Stimulated activated CD4-positive, alpha-beta T cell treated with anti-CD3 and anti-CD28 coated beads, Interleukin-1b, Interleukin-23, amount 100 ng/mL, for 24 hours (primary cell): ENCODE data around the gene MYCBPAP.

Source experiments
- DNase-seq, 4 experiments: peaks; one replicate each; pipeline ENCODE4 v3.0.0-alpha.2; 2020; ENCODE audit warnings: low read depth in 4 of 4, low spot score in 1 of 4

The MYCBPAP gene

GRCh38 chr17:50536683-50537646 is 28.7 kb downstream of the MYCBPAP start:
- DNase-seq, result no peak

GRCh38 chr17:50537721-50538548 is 29.7 kb downstream of the MYCBPAP start:
- no peak for DNase-seq

- DNase-seq, result no peak
Observed at GRCh38 chr17:50538549-50539410, 30.5 kb downstream of the MYCBPAP start.

- no peak for DNase-seq
Observed at GRCh38 chr17:50539762-50540559, 31.7 kb downstream of the MYCBPAP start.

- no peak for DNase-seq
Observed at GRCh38 chr17:50540560-50541401, 32.5 kb downstream of the MYCBPAP start.

- no peak for DNase-seq
Observed at GRCh38 chr17:50541402-50541715, 33.1 kb downstream of the MYCBPAP start.

- DNase-seq, result peak; percentile 59 to 81 (median 70)
Observed at GRCh38 chr17:50541716-50542688, 33.8 kb downstream of the MYCBPAP start.

- DNase-seq, result no peak
Observed at GRCh38 chr17:50542795-50543774, 34.8 kb downstream of the MYCBPAP start.

GRCh38 chr17:50544516-50544915 is 36.3 kb downstream of the MYCBPAP start:
- DNase-seq, result no peak

- no peak for DNase-seq
Observed at GRCh38 chr17:50545311-50545710, 37.1 kb downstream of the MYCBPAP start.

- DNase-seq, result no peak
Observed at GRCh38 chr17:50546701-50547034, 38.4 kb downstream of the MYCBPAP start.

GRCh38 chr17:50547035-50547735 is 38.9 kb downstream of the MYCBPAP start, which contains the start of gene SPATA20:
Gene SPATA20, plus strand, starts transcription at chr17:50547174. Its CDS starts 35 bp downstream, at chr17:50547209.
- peak; percentile 59 to 83 (median 66) for DNase-seq

GRCh38 chr17:50547736-50548083 is 39.5 kb downstream of the MYCBPAP start:
- no peak for DNase-seq

GRCh38 chr17:50548831-50549230 is 40.6 kb downstream of the MYCBPAP start:
- no peak for DNase-seq

GRCh38 chr17:50549256-50549941 is 41.2 kb downstream of the MYCBPAP start:
- DNase-seq, result no peak

GRCh38 chr17:50549969-50550368 is 41.7 kb downstream of the MYCBPAP start:
- DNase-seq, result no peak
